Frontal cortex (tissue), 4 donors: ENCODE data around the gene OBP2B. TPM values are rescaled to one million over a fixed set of nuclear protein-coding genes. Genes with fewer than 3 reads are reported as not detected.
A peak's percentile ranks its signal among the peaks of the same experiment; 100 is the strongest.

Source experiments
- DNase-seq, 2 donors: peaks; one replicate each; pipeline ENCODE4 v3.0.0; 2012; ENCODE audit warnings: low spot score in 2 of 2
- FAIRE-seq: peaks from 2 replicates; lab custom pipeline; 2012; peaks lifted over from hg19 to GRCh38; lab: Jason Lieb, UNC
- total RNA-seq: library from RNA; depleted of rRNA; stranded (reverse); fragments of >200 nt; gene quantifications from one replicate; pipeline ENCODE4 v1.2.3, GENCODE V29; 2014
- donor health status: control.
- donor health status: control.
- donor health status: control.

The OBP2B gene
- total RNA-seq, 1 donor from 2014 or later, result not detected

- FAIRE-seq, result no peak
- DNase-seq, result no peak
Measured at GRCh38 chr9:133204993-133205336, 4.1 kb downstream of the OBP2B start.

GRCh38 chr9:133204335-133204992 is 4.6 kb downstream of the OBP2B start:
- no peak for DNase-seq
- FAIRE-seq, result no peak

DNA sequence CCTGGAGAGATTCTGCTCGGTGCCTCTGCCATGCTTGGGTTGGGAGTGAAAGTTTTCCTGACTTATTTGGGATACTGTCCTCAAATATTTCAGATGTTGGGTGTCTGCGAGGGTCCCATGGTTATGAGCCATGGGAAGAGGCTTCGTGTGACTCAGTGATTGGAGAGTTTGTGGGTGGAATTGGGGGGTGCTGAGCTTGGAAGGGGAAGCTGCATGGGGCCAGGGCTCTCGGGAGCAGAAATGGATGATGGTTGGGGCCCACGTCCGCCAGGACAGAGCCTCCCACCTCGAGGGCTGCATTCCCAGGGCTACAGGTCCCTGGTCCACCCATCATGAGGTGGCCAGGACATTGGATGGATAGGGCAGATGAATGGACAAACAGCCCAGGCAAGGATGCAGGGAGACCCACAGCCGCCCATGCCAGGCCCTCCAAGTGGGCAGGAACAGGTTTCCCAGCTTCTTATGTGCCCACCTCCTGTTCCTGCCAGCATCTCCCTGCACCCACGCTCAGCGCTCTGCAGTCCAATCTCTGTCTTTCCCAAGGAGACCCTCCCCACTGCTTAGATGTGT is 5.5 kb downstream of the OBP2B start:
- FAIRE-seq (no peak), DNase-seq (no peak)

- FAIRE-seq, result no peak
- DNase-seq, result no peak
Measured at GRCh38 chr9:133202688-133203453, 6.2 kb downstream of the OBP2B start.

DNA sequence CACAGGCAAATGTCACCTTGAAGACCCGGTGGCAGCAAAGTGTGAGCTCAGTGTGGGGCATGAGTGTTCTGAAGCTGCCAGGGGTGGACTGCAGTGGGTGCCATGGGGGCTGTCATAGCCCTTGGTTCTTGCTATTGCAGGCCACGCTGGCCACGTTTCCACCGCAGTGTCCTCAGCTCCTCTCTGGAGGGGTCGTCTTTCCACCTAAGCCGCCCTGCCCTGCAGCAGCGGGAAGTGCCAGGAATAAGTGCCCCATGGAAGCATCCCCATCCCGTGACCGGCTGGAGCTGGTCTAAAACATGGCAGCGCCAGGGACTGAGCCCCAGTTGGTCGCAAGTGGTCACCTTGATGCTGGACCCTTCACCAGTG is 6.9 kb downstream of the OBP2B start:
- no peak for FAIRE-seq
- DNase-seq, result no peak

GRCh38 chr9:133201424-133202144 is 7.5 kb downstream of the OBP2B start:
- DNase-seq (no peak), FAIRE-seq (no peak)

DNA sequence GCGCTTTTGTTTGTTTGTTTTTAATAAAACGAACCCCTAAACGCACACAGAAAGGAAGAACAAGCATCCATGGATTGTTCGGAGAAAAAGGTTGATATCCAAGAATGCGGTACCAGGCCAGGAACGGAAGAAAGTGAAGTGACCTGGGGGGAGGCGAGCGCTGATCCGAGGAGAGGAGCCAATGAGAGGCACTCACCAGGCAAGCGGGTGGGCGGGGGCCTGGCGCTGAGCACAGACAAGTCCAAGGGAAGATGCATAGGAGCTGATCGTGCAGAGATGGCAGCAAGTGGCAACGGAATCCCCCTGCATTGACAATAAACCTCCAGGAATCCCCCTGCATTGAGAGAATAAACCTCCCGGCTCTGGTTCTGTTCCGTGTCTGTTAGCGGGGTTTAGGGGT is 8.4 kb downstream of the OBP2B start:
- DNase-seq, result no peak
- FAIRE-seq, result no peak

GRCh38 chr9:133199648-133200321 is 9.3 kb downstream of the OBP2B start:
- DNase-seq (no peak), FAIRE-seq (no peak)

DNA sequence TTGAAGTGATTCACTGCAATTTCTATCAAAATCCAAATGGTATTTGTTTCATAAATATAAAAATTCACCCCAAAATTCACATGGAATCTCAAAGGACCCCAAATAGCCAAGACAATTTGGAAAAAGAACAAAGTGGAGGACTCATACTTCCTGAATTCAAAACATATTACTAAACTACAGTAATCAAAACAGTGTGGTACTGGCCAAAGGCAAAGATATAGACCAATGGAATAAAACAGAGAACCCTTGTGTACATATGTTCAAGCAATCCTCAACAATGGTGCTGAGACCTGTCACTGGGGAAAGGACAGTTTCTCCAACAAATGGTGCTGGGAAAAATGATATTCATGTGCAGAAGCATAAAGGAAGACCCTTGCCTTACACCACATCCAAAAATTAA is 14.0 kb downstream of the OBP2B start:
- DNase-seq (no peak), FAIRE-seq (no peak)

GRCh38 chr9:133194597-133194996 is 14.5 kb downstream of the OBP2B start:
- DNase-seq (no peak), FAIRE-seq (no peak)

DNA sequence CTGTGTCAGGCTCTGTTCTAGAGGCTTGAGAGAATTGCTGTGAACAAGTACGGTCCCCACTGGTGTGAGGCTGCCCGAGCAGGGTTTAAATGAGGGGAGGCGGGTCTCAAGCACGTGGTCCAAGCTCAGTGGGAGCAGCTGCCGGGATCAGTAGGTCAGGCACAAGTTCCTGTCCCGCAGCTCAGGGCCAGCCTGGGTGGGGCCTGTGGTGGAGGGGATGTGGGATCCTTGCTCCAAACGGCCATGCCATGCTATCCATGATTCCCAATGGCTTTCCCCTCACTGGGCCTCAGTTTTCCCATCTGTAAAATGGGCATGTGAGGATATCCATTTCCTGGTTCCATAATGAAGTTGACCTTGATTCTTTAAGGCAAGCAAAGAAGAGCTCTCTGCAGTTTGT is 17.1 kb downstream of the OBP2B start:
- FAIRE-seq, result no peak

DNA sequence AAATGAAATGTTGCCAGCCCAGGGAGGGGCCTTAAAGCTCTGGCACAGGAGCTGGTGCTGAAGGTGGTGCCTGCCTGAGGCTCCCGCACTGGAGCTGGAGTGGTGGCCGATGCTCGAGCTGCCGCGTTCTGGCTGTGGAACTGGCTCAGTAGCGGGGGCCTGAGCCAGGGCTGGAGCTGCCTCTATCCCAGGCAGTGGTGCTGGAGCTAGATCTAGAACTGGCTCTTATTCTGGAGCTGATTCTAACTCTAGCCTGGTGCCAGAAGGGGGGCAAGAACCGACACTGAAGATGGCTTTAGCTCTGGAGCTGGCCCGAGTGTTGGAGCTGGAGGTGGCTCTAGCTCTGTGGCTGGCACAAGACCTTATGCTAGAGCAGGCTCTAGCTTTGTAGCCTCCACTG is 19.2 kb downstream of the OBP2B start:
- FAIRE-seq, result no peak
- no peak for DNase-seq

More for the DNA sequence above, 17.1 kb downstream of the OBP2B start:
- no peak for DNase-seq

GRCh38 chr9:133188843-133189180 is 20.2 kb downstream of the OBP2B start:
- DNase-seq (no peak), FAIRE-seq (no peak)

DNA sequence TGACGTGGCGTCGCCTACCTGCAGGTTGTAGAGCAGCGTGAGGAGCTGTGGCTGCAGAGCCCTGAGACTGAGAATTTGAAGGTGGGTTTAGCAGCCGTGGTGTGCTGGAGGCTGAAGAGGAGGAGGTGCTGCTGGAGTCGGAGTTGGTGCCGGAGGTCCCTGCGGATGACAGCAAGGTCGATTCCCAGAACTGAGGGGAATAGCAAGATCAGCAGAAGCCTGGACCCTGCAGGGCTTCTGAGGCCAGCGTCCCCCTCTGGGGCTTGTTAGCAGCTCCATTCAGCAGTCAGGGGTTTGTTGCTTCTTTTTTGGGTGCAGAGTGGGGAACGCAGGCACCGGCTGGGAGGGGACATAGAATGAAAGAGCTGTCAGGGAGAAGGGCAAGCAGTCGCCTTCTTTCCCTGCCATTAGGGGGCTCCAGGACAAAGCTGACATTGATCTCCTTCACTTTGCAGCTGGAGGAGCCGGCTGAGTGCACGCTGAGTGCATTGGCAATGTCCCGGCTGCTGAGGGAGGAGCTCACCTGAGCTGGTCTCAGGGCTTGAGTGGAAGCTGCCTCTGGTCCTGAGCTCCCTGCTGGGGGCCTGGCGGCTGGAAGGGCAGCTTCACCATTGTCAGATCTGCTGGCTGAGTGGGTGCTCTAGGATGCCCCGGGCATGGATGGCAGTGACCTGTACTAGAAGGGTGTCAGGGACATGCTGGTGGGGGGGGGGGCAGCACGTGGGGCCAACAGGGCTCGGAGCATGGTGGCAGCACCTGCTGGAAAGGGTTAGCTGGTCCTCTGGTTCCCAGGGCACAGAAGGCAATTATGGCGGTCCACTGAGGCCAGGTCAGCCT is 20.8 kb downstream of the OBP2B start:
- no peak for FAIRE-seq
- DNase-seq, result peak in 1 of 2 donors; percentile 43

GRCh38 chr9:133187561-133188005 is 21.5 kb downstream of the OBP2B start:
- DNase-seq (no peak), FAIRE-seq (no peak)

DNA sequence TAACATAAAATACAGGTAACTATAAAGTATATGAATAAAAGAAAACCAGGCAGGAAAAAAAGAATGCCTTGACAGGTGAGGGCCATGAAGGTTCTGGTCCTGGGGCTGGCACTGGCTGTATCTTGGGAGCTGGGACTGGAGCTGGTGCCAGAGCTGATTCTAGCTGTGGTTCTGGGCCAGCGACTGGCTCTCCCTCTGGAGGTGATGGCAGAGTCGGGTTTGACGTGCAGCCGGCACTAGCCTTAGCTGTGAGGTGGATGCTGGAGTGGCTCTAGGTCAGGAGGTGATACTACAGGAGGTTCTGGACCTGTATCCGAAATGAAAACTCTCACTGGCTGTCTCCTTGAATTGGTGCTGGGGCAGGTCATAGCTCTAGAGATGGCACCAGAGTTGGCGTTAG is 22.3 kb downstream of the OBP2B start:
- FAIRE-seq, result no peak
- no peak for DNase-seq

DNA sequence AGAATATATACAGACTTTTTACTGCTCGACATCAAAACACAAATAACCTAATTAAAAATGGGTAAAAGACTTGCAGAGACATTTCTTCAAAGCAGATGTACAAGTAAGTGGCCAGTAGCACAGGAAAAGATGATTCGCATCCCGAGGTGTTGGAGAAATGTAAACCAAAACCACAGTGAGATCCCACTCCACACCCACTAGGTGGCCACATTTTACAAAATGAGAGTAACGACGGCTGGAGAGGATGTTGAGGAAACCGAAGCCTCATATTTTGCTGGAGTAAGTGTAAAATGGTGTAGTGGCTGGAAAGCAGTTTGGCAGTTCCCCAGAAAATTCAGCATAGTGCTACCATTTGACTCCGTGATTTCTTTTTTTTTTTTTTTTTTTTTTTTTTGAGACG is 24.1 kb downstream of the OBP2B start:
- FAIRE-seq, result no peak
- peak in 1 of 2 donors; percentile 60 for DNase-seq

- no peak for FAIRE-seq
Measured at GRCh38 chr9:133182151-133182550, 26.9 kb downstream of the OBP2B start.

DNA sequence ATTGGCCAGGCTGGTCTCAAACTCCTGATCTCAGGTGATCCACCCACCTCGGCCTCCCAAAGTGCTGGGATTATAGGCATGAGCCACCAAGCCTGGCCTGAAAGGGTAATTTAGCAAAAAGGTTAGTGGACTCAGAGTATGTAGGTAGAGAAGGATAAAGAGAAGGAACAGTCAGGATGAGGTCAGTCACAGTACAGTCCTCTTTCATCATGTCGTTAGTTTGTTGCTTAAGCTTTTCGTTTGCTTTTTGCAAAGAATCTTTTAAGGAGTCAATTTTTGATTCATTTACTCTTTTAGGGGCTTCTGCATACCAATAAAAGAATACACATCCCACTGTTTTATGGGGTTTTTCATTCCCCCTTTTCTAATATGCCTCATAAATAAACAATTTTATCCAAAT is 27.5 kb downstream of the OBP2B start:
- FAIRE-seq, result no peak
- no peak for DNase-seq

More at GRCh38 chr9:133182151-133182550, 26.9 kb downstream of the OBP2B start:
- no peak for DNase-seq
